ENCODE data around the gene FOXR1.
"Not testable (repeated sequence)": the region's sequence is repeated elsewhere in the genome, so short reads cannot be mapped to it uniquely, and the experiment has no call there.

The FOXR1 gene

DNA sequence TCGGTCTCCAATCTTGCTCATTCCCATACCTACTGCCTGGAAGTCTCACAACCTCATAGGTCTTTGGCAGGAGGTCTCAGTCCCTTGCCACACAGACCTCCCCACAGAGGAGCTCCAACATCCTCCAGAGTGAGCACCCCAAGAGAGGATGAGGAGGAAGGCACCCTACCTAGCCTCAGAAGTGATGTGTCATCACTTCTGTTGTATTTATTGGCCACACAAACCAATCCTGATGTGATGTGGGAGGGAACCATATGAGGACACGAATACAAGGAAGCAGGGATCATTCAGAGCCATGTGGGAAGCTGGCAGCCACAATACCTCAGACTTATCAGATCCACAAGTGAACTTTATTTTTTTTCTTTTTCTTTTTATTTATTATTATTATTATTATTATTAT, 24.5 kb upstream of the FOXR1 start:
- DNase-seq (ENCODE audit: low read depth): no peak

DNA sequence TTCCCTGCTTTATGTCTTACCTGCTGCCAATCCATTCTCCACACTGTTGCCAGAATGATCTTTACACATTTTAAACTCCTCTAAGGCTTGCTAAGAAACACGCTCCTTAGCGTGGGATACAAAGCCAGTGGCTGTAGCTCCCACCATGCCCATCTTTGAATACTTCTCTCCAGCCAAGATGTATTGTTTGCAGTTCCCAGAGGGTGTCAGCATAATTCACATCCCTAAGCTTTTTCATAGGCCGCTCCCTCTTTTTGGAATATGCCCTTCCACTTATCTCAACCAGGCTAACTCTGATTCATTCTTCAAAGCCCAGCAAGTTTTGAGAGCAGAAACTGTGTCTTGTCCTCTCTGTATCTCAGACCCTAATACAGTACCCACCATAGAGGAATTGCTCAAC, 23.6 kb upstream of the FOXR1 start:
- DNase-seq (ENCODE audit: low read depth): no peak

- no peak for DNase-seq (ENCODE audit: low read depth)
Measured at GRCh38 chr11:118953265-118953664, 18.3 kb upstream of the FOXR1 start.

DNA sequence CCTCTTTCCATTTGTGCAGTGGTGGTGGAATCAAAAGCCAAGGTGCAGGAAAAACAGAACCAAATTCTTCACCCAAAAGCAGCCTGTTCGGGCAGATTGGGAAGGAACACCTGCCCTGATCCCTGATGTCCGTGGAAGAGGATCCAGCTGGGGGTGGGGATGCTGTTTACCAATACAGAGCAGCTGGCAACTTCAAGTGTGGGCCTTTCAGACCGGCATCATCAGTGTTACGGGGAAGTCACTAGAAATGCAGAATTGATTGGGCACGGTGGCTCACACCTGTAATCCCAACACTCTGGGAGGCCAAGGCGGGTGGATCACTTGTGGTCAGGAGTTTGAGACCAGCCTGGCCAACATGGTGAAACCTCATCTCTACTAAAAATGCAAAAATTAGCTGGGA, 17.6 kb upstream of the FOXR1 start:
- DNase-seq (ENCODE audit: low read depth): not testable (repeated sequence)

DNA sequence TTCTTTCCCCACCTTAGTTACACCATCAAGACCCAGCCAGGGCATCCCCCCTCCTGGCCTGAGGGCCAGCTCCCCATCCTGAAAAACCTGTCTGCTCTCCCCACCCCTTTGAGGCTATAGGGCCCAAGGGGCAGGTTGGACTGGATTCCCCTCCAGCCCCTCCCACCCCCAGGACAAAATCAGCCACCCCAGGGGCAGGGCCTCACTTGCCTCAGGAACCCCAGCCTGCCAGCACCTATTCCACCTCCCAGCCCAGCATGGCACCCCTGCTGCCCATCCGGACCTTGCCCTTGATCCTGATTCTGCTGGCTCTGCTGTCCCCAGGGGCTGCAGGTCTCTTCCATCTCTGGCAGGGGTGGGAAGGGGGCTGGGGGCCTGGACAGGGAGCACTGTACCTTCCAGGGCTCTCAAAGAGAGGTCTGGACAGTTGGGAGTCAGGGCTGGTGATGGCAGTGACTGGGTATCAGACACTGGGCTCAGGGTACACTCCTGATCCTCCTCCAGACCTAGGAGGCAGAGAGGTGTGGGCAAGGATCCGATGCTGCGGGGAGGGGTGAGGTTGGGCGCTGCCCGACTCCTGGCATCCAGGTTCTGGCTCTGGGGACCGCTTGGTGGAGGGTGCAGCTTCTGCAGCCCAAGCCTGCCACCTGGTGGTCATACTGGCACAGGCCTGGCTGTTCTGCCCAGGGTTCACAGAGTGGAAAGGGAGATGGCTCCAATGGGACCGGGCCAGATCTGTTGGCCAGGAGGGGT, 15.3 kb upstream of the FOXR1 start, which contains the start of gene UPK2:
TSS of gene UPK2 (plus strand) at position 205 of the 753 bp plus-strand sequence. CDS start at position 258, 53 bp downstream.
- DNase-seq (ENCODE audit: low read depth): peak; percentile 82

DNA sequence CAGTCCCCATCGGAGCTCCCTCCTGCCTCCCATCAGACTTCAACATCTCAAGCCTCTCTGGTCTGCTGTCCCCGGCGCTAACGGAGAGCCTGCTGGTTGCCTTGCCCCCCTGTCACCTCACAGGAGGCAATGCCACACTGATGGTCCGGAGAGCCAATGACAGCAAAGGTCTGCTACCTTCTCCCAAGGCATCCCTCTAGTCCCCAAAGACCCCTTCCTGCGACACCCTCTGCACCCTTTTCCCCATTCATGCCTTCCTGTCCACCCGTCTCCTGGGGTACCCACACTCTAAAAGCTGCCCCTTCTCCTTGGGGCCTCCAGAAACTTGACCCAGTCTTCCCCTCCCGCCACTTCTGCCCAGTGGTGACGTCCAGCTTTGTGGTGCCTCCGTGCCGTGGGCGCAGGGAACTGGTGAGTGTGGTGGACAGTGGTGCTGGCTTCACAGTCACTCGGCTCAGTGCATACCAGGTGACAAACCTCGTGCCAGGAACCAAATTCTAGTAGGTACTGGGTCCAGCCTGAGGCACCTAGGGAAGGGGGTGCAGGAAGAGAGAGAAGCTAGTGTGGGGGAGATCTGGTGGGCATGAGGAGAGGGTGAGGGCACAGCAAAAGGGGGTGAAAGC, 14.6 kb upstream of the FOXR1 start:
- no peak for DNase-seq (ENCODE audit: low read depth)

GRCh38 chr11:118957549-118957948, 14.0 kb upstream of the FOXR1 start:
- DNase-seq (ENCODE audit: low read depth): no peak

- no peak for DNase-seq (ENCODE audit: low read depth)
Measured at GRCh38 chr11:118957968-118958367, 13.6 kb upstream of the FOXR1 start.

GRCh38 chr11:118958577-118958976, 13.0 kb upstream of the FOXR1 start:
- no peak for DNase-seq (ENCODE audit: low read depth)

GRCh38 chr11:118961189-118961588, 10.4 kb upstream of the FOXR1 start:
- no peak for DNase-seq (ENCODE audit: low read depth)

DNA sequence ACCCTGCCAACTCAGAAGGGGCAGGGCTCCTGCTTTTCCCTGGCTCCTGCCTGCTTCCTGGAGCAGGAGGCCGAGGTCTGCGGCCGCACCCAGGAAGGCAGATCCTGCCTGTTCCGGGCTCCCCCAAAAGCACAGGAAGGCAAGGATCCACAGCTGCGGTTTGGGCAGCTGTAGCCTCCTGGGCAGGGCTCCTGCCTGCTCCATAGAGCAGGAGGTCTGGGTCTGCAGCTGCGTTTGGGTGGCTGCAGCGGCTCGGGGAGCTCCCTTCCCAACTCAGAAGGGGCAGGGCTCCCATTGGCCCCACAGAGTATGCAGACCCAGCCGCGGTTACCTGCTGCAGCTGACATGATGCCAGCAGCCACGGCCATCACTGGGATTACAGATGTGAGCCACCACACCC, 10.0 kb upstream of the FOXR1 start:
- DNase-seq (ENCODE audit: low read depth): no peak

GRCh38 chr11:118969508-118969907, 2.1 kb upstream of the FOXR1 start:
- DNase-seq (ENCODE audit: low read depth): not testable (repeated sequence)

DNA sequence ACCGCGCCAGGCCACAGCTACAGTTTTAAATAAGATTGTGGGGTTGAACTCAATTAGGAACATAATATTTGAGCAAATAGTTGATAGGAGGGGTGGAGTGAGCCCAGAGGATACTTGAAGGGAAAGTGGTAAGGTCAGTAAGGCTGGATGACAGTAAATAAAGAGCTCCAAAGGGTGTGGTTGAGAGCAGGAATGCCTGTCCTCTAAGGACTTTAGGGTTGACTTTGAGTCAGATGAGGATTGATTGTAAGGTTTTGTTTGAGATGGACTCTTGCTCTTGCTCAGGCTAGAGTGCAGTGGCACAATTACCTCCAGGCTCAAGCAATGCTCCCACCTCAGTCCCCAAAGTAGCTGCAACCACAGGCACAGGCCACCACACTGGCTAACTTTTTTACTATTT, 2.4 kb downstream of the FOXR1 start:
- no peak for DNase-seq (ENCODE audit: low read depth)

DNA sequence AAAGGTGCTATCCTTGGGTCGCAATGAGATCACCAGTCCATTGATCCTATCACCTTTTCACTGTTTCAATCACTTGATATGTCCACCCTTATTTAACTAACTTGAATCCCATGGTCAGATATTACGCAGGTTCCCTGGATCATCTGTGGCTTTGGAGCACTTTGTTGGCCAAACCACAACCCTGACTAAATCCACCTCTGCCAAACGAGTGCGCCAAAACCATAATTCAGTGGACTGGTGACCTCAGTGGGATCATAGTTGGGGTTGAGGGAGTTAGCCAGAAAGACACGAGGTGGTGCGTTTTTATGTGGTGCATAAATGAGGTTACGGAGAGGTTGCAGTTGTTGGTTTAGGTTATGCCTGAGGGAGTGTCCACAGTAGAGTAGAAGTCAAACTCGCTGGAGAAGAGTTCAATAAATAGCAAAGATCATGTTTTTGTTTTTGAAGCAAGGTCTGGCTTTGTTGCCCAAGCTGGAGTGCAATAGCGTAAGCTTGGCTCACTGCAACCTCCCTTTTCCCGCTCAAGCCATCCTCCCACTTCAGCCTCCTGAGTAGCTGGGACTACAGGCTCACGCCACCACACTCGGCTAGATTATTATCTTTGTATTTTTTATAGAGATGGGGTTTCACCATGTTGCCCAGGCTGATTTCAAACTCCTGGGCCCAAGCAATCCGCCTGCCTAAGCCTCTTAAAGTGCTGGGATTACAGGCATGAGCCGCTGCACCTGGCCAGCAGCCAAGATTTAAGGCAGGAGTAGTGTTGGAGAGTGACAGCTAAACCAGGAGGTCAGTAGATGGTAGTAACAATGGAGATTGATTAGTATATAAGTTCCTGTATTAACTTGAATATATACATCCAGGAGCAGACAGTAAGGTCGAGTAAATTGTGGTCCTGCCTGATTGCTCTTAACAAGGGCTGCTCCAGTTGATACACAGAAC, 4.5 kb downstream of the FOXR1 start:
- no peak for DNase-seq (ENCODE audit: low read depth)

GRCh38 chr11:118979434-118979833, 7.9 kb downstream of the FOXR1 start:
- no peak for DNase-seq (ENCODE audit: low read depth)

DNA sequence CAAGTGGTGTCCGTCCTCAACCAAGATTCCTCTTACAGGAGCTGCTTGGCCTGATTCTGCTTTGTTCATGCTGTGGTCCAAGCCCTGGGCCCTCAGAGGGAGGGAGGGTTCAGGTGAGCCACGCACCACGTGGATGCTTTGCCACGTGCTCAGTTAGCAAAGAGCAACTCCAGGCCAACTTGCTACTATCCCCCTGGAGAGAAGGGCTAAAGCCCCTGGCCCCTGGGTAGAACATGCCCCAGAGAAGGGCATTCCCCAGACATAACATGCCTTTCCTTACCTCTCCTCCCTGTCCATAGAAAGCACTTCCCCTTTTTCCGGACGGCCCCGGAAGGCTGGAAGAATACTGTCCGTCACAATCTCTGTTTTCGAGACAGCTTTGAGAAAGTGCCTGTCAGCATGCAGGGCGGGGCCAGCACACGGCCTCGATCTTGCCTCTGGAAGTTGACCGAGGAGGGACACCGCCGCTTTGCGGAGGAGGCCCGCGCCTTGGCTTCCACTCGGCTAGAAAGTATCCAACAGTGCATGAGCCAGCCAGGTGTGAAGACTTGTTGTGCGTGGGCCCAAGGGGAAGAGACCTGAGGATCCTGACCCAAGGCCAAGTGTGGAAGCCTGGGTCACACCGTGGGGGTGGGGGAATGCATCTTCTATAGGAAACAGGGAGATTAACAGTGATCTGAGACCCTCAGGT, 8.8 kb downstream of the FOXR1 start:
- no peak for DNase-seq (ENCODE audit: low read depth)

- not testable (repeated sequence) for DNase-seq (ENCODE audit: low read depth)
Measured at GRCh38 chr11:118984337-118984736, 12.8 kb downstream of the FOXR1 start.

- DNase-seq (ENCODE audit: low read depth): no peak
Measured at GRCh38 chr11:118984825-118985224, 13.3 kb downstream of the FOXR1 start.

DNA sequence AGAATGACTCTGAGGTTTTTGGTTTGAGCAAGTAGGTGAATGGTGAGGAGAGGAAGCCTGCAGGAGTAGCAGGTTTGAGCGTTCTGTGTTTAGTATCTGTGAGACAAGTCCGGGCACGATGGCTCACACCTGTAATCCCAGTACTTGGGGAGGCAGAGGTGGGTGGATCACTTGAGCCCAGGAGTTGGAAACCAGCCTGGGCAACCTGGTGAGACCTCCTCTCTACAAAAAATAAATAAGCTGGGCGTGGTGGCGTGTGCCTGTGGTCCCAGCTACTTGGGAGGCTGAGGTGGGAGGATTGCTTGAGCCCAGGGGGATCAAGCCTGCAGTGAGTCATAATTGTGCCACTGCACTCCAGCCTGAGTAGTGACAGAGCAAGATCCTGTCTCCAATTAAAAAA, 16.7 kb downstream of the FOXR1 start:
- DNase-seq (ENCODE audit: low read depth): no peak

- not testable (repeated sequence) for DNase-seq (ENCODE audit: low read depth)
Measured at GRCh38 chr11:118991486-118992038, 20.0 kb downstream of the FOXR1 start.

- DNase-seq (ENCODE audit: low read depth): no peak
Measured at GRCh38 chr11:118996926-118997626, 25.5 kb downstream of the FOXR1 start.

Measured in stimulated activated CD4-positive, alpha-beta T cell treated with anti-CD3 and anti-CD28 coated beads, Interleukin-2, amount 100 ng/mL, for 4 hours (primary cell).